ENCODE results near the gene ARHGAP10.

DNA sequence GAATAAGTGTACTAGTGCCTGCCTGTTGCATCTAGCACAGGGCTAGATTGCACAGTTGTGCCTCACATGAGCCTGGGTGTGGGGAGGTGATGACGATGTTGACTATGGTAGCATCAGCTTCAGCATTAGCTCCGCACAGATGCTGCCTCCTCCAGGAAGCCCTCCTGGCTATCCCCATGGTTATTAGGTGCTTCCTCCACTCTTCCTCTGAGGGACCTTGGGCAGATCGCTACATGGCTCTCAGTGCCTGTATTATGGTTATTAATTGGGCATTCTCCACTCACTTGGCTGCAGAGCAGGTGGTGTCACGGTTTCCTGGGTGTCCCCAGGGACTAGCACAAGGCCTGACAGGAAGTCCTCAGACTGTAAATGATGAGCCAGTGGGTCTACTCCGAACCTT lies 325.6 kb downstream of the ARHGAP10 start:
- TF ChIP-seq CTCF (IDR thresholded peaks at IDR 0.05; ENCODE audit: insufficient read depth, low read depth, low read length) (no peak), EZH2 (IDR thresholded peaks at IDR 0.05; ENCODE audit: insufficient read depth, low read length) (no peak)

Measured in astrocyte (in vitro differentiated cells and primary cell).